HG02623 (cell line): Measurements from ENCODE around the gene SNRNP48.

ENCODE experiments used
- ATAC-seq: cut with Tn5 transposase; IDR thresholded peaks from one replicate; pipeline ENCODE4 v1.9.1; 2021; ENCODE audit warnings: moderate library complexity; ENCODE audit not compliant: unreplicated experiment

SNRNP48 gene

GRCh38 chr6:7591770-7592169, 1.8 kb downstream of the SNRNP48 start:
- no peak for ATAC-seq

GRCh38 chr6:7593229-7593628, 3.2 kb downstream of the SNRNP48 start:
- ATAC-seq = no peak

- no peak for ATAC-seq
Observed at GRCh38 chr6:7594579-7595125, 4.7 kb downstream of the SNRNP48 start.

GRCh38 chr6:7604003-7604402, 14.0 kb downstream of the SNRNP48 start:
- ATAC-seq = no peak

GRCh38 chr6:7604506-7604905, 14.5 kb downstream of the SNRNP48 start:
- no peak for ATAC-seq

- ATAC-seq = no peak
Observed at GRCh38 chr6:7615611-7616383, 25.8 kb downstream of the SNRNP48 start.

- ATAC-seq = peak; percentile 70
Observed at GRCh38 chr6:7617801-7618764, 28.1 kb downstream of the SNRNP48 start.

- ATAC-seq = no peak
Observed at GRCh38 chr6:7621761-7622160, 31.8 kb downstream of the SNRNP48 start.

- ATAC-seq = no peak
Observed at GRCh38 chr6:7624796-7625710, 35.1 kb downstream of the SNRNP48 start.

- ATAC-seq = no peak
Observed at GRCh38 chr6:7628479-7628878, 38.5 kb downstream of the SNRNP48 start.

GRCh38 chr6:7628909-7629308, 38.9 kb downstream of the SNRNP48 start:
- no peak for ATAC-seq

- no peak for ATAC-seq
Observed at GRCh38 chr6:7629321-7629720, 39.3 kb downstream of the SNRNP48 start.

GRCh38 chr6:7630792-7631191, 40.8 kb downstream of the SNRNP48 start:
- no peak for ATAC-seq

GRCh38 chr6:7631466-7631865, 41.5 kb downstream of the SNRNP48 start:
- no peak for ATAC-seq

- ATAC-seq = no peak
Observed at GRCh38 chr6:7632501-7633290, 42.7 kb downstream of the SNRNP48 start.

GRCh38 chr6:7633361-7633760, 43.4 kb downstream of the SNRNP48 start:
- ATAC-seq = no peak

GRCh38 chr6:7636151-7636550, 46.2 kb downstream of the SNRNP48 start:
- no peak for ATAC-seq

GRCh38 chr6:7637533-7637932, 47.5 kb downstream of the SNRNP48 start:
- ATAC-seq = no peak

- ATAC-seq = no peak
Observed at GRCh38 chr6:7639427-7639826, 49.4 kb downstream of the SNRNP48 start.

- no peak for ATAC-seq
Observed at GRCh38 chr6:7640016-7640415, 50.0 kb downstream of the SNRNP48 start.
